ENCODE results near the gene LZTS2. TPM values are rescaled to one million over a fixed set of nuclear protein-coding genes. Genes with fewer than 3 reads are reported as not detected.

Gene LZTS2
- total and polyA plus RNA-seq, 9 donors: 9.4 to 121 (median 77.4) TPM

DNA sequence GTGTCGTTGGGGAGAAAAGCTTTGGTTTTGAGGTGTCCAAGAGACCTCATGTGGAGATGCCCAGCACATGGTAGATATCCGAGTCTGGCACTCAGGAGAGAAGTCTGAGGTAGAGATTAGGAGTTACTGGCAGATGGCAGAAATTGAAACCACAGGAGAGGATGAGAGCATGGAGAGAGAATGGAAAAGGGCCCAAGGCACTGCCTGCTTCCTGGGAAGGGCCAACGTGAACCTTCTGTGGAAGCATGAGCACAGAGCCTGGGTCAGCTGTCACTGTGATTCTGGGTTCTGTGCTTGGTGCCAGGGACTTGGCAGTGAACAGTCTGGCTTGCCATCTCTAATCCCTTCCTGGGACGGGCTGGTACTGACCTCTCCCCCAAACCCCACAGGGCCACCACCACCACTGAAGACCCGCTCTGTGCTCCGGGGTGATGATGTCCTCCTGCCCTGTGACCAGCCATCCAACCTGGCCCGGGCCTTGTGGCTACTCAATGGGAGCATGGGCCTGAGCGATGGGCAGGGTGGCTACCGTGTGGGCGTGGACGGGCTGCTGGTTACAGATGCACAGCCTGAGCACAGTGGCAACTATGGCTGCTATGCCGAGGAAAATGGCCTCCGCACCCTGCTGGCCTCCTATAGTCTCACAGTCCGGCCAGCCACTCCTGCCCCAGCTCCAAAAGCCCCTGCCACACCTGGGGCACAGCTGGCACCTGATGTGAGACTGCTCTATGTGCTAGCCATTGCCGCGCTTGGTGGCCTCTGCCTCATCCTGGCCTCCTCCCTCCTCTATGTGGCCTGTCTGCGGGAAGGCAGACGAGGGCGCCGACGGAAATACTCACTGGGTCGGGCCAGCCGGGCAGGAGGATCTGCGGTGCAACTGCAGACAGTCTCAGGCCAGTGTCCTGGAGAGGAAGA is 16.4 kb upstream of the LZTS2 start:
- TF ChIP-seq POLR2A (IDR thresholded peaks at IDR 0.05) (no peak), EP300 (IDR thresholded peaks at IDR 0.05) (no peak)
- TF ChIP-seq, protein P1, sequence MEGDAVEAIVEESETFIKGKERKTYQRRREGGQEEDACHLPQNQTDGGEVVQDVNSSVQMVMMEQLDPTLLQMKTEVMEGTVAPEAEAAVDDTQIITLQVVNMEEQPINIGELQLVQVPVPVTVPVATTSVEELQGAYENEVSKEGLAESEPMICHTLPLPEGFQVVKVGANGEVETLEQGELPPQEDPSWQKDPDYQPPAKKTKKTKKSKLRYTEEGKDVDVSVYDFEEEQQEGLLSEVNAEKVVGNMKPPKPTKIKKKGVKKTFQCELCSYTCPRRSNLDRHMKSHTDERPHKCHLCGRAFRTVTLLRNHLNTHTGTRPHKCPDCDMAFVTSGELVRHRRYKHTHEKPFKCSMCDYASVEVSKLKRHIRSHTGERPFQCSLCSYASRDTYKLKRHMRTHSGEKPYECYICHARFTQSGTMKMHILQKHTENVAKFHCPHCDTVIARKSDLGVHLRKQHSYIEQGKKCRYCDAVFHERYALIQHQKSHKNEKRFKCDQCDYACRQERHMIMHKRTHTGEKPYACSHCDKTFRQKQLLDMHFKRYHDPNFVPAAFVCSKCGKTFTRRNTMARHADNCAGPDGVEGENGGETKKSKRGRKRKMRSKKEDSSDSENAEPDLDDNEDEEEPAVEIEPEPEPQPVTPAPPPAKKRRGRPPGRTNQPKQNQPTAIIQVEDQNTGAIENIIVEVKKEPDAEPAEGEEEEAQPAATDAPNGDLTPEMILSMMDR (IDR thresholded peaks at IDR 0.05): no peak
- H3K4me1 ChIP-seq (ENCODE audit: insufficient read depth): peaks cover 10% of the 10 kb centered on the region
- WGBS, 3 donors: 83 to 88% (median 85%) methylated on average over 18 to 24 of the region's 24 CpGs
- peak in 4 of 5 donors; percentile 10 to 33 (median 20) for DNase-seq
- no peak overlapping the region for H3K27ac ChIP-seq
- no peaks in the 10 kb centered on the region for H3K27me3 ChIP-seq
- no peaks in the 10 kb centered on the region for H3K36me3 ChIP-seq
- H3K9me3 ChIP-seq: no peaks in the 10 kb centered on the region
- intact Hi-C loops (cut with DNase I): no loop called here
- no peak overlapping the region for H3K4me3 ChIP-seq

DNA sequence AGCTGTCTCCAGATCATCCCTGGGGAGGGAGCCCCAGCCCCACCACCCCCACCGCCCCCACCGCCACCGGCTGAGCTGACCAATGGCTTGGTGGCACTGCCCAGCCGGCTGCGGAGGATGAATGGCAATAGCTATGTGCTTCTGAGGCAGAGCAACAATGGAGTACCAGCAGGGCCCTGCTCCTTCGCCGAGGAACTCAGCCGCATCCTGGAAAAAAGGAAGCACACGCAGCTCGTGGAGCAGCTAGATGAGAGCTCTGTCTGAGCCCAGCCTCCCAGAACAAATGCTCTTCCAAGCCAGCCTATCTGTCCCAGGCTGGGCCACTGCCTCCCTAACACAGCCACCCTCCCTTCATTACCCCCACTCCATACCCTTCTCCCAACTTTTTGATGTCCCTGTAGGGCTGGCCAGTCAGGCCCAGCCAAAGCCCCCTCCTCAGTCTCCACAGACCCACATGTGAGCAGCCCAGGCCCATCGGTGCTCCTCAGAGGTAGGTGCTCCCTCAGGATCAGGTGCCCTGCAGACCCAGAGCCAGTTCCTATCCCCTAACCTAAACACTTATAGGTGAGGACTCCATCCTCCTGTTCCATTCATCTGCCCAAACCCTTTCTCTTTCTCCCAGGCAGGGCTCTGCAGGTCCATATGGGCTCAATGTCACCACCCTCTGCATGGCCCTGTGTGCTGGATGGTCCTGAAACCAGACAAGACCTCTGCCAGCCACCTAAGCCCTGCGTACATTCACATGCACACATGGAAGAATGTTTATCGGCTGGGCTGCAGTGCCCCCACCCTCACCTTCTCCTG is 15.5 kb upstream of the LZTS2 start:
- Histone ChIP-seq H3K27ac (no peak overlapping the region), H3K4me1 (ENCODE audit: insufficient read depth) (peaks cover 15% of the 10 kb centered on the region), H3K27me3 (no peaks in the 10 kb centered on the region), H3K9me3 (no peaks in the 10 kb centered on the region), H3K4me3 (no peak overlapping the region), H3K36me3 (no peaks in the 10 kb centered on the region)
- WGBS, 3 donors: 70 to 78% (median 77%) methylated on average over 10 to 13 of the region's 13 CpGs
- intact Hi-C loops (cut with DNase I): no loop called here
- DNase-seq: peak in 2 of 5 donors; percentile 14 to 28
- TF ChIP-seq POLR2A (IDR thresholded peaks at IDR 0.05): no peak
- TF ChIP-seq, protein P1 (IDR thresholded peaks at IDR 0.05): no peak
- no peak for TF ChIP-seq EP300 (IDR thresholded peaks at IDR 0.05)

DNA sequence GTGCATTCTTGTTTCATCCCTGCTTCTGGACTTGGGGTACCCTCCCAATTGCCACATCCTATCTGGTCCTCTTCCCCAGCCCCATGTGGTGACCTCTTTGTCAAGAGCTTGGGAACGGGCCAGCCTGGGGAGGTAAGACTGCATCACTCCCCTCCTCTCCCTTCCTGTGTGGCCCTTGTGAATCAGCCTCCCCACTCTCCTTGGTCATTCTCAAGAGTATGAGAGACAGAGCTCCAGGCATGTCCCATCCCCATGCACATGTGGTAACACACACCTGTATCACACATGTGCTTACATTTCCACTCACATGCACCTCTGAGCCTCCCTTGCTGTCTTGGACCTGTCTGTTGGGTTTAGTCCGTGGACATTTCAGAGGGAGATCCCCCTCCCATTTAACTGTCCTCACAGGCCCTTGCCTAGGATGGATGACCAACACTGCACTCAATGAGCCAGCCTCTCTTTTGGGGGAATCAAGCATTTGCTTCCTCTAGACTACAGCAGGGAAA is 14.9 kb upstream of the LZTS2 start:
- no peak overlapping the region for H3K4me3 ChIP-seq
- TF ChIP-seq EP300 (IDR thresholded peaks at IDR 0.05): no peak
- TF ChIP-seq POLR2A (IDR thresholded peaks at IDR 0.05): no peak
- TF ChIP-seq, protein P1 (IDR thresholded peaks at IDR 0.05): no peak
- no peaks in the 10 kb centered on the region for H3K27me3 ChIP-seq
- no peaks in the 10 kb centered on the region for H3K36me3 ChIP-seq
- H3K9me3 ChIP-seq: no peaks in the 10 kb centered on the region
- intact Hi-C loops (cut with DNase I): no loop called here
- peaks cover 18% of the 10 kb centered on the region for H3K4me1 ChIP-seq (ENCODE audit: insufficient read depth)
- no peak overlapping the region for H3K27ac ChIP-seq
- peak in 2 of 5 donors; percentile 18 to 30 for DNase-seq
- 59 to 67% (median 64%) methylated on average over 2 of the region's 2 CpGs for WGBS, 3 donors

DNA sequence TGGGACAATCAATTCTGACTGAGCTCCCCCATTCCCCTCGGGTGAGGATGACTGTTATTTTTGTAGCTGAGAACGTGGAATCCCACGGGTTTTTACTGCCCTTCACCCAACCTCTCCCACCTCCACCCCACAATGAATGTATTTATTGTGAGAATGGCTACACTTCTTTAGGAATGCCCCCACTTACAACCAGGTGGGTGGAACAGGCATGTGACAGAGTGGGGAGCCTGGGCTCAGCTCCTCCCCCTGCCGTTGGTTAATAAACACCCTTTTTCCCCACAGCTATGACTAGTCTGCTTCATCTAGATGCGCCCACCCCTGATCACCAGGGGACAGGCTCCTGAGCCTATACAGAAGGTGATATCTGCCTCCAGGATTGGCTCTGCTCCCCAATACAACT is 14.3 kb upstream of the LZTS2 start:
- Histone ChIP-seq H3K4me3 (no peak overlapping the region), H3K9me3 (no peaks in the 10 kb centered on the region), H3K4me1 (ENCODE audit: insufficient read depth) (peaks cover 19% of the 10 kb centered on the region), H3K27ac (no peak overlapping the region), H3K36me3 (no peaks in the 10 kb centered on the region), H3K27me3 (no peaks in the 10 kb centered on the region)
- WGBS, 3 donors: 47 to 52% (median 49%) methylated on average over 5 of the region's 5 CpGs
- peak in 1 of 5 donors; percentile 13 for DNase-seq
- TF ChIP-seq, protein P1 (IDR thresholded peaks at IDR 0.05): no peak
- TF ChIP-seq EP300 (IDR thresholded peaks at IDR 0.05) (no peak), POLR2A (IDR thresholded peaks at IDR 0.05) (no peak)
- intact Hi-C loops (cut with DNase I): no loop called here
